Kidney epithelial cell (primary cell): ENCODE data around the gene PCDHGA1. TPM values are rescaled to one million over a fixed set of nuclear protein-coding genes. Genes with fewer than 3 reads are reported as not detected.
"Not testable (repeated sequence)": the region's sequence is repeated elsewhere in the genome, so short reads cannot be mapped to it uniquely, and the experiment has no call there.

Experiments used
- DNase-seq: peaks from one replicate; pipeline ENCODE4 v3.0.0-alpha.2; 2010; ENCODE audit warnings: low read depth
- H3K27me3 ChIP-seq: 2 replicates; pipeline ENCODE4 v1.6.0; 2011; ENCODE audit warnings: low read length; ENCODE audit not compliant: control insufficient read depth, insufficient read depth
- H3K36me3 ChIP-seq: 2 replicates; pipeline ENCODE4 v1.5.1; 2011; ENCODE audit warnings: low read length; ENCODE audit not compliant: control insufficient read depth, insufficient read depth
- H3K4me3 ChIP-seq: 2 replicates; pipeline ENCODE4 v1.5.1; 2011; ENCODE audit warnings: low read depth, mild to moderate bottlenecking, control low read depth, low read length
- CTCF ChIP-seq: IDR thresholded peaks from 2 replicates; pipeline ENCODE4 v1.5.1; 2011; ENCODE audit warnings: mild to moderate bottlenecking, moderate library complexity, low read length, control low read depth, inconsistent platforms; ENCODE audit not compliant: insufficient read depth, poor library complexity, severe bottlenecking
- total RNA-seq: library from RNA; depleted of rRNA; stranded (reverse); fragments of >200 nt; gene quantifications from 2 replicates; pipeline ENCODE4 v1.2.3, GENCODE V29; 2015

Gene PCDHGA1
- total RNA-seq, 1 donor from 2014 or later: 0.67 TPM

GRCh38 chr5:141397756-141398551 is 67.6 kb downstream of the PCDHGA1 start, which contains the start of gene PCDHGB5:
TSS of gene PCDHGB5 (plus strand) at chr5:141397947. CDS start at chr5:141398128, 181 bp downstream.
- not testable (repeated sequence) for H3K36me3 ChIP-seq, DNase-seq
- peak; percentile 58 for TF ChIP-seq CTCF
- Histone ChIP-seq H3K27me3 (peaks cover 17% of the 10 kb centered on the region), H3K4me3 (peak within 1 kb of the TSS; percentile 30)

GRCh38 chr5:141398608-141399007 is 68.3 kb downstream of the PCDHGA1 start:
- no peak for TF ChIP-seq CTCF
- Histone ChIP-seq H3K36me3 (no peaks in the 10 kb centered on the region), H3K27me3 (peaks cover 16% of the 10 kb centered on the region), H3K4me3 (no peak overlapping the region)
- no peak for DNase-seq

GRCh38 chr5:141399555-141400258 is 69.4 kb downstream of the PCDHGA1 start:
- no peak for DNase-seq
- Histone ChIP-seq H3K4me3 (no peak overlapping the region), H3K27me3 (peaks cover 15% of the 10 kb centered on the region)

GRCh38 chr5:141402553-141403243 is 72.4 kb downstream of the PCDHGA1 start, which contains the start of gene PCDHGA9:
TSS of gene PCDHGA9 (plus strand) at chr5:141402778. CDS start at chr5:141402953, 175 bp downstream.
- TF ChIP-seq CTCF: peak; percentile 21
- no peak for DNase-seq
- peaks cover 14% of the 10 kb centered on the region for H3K27me3 ChIP-seq
- no peaks in the 10 kb centered on the region for H3K36me3 ChIP-seq
- peak within 1 kb of the TSS; percentile 26 for H3K4me3 ChIP-seq

More at GRCh38 chr5:141399555-141400258, 69.4 kb downstream of the PCDHGA1 start:
- no peaks in the 10 kb centered on the region for H3K36me3 ChIP-seq
- TF ChIP-seq CTCF: no peak

GRCh38 chr5:141403387-141403786 is 73.1 kb downstream of the PCDHGA1 start:
- Histone ChIP-seq H3K36me3 (no peaks in the 10 kb centered on the region), H3K4me3 (no peak overlapping the region), H3K27me3 (peaks cover 16% of the 10 kb centered on the region)
- DNase-seq: no peak
- TF ChIP-seq CTCF: no peak
